ENCODE data around the gene MCL1.
A peak's percentile ranks its signal among the peaks of the same experiment; 100 is the strongest.
"Not testable (repeated sequence)": the region's sequence is repeated elsewhere in the genome, so short reads cannot be mapped to it uniquely, and the experiment has no call there.

Gene MCL1

GRCh38 chr1:150567341-150567716, 12.1 kb downstream of the MCL1 start:
- Histone ChIP-seq H3K9ac (ENCODE audit: low read length) (peak overlapping the region; percentile 43), H3K9me2 (replicated peaks; ENCODE audit: insufficient read depth, low read length) (no peaks in the 10 kb centered on the region), H3K9me3 (ENCODE audit: insufficient read depth, low read length) (no peaks in the 10 kb centered on the region), H2AFZ (ENCODE audit: low read depth, low read length, severe bottlenecking) (no peak overlapping the region), H3F3A (ENCODE audit: insufficient read depth) (peaks cover 85% of the 10 kb centered on the region), H3K4me3 (ENCODE audit: insufficient read depth, low read length, poor library complexity, severe bottlenecking) (peak overlapping the region; percentile 32), H3K27ac (ENCODE audit: low read depth, low read length) (peak overlapping the region; percentile 99), H3K4me2 (ENCODE audit: low read depth, low read length, poor library complexity, severe bottlenecking) (peak overlapping the region; percentile 97), H3K27me3 (ENCODE audit: low read length) (no peaks in the 10 kb centered on the region), H3K36me3 (ENCODE audit: low read length) (no peaks in the 10 kb centered on the region), H4K20me1 (ENCODE audit: low read depth, low read length) (no peaks in the 10 kb centered on the region), H3K79me2 (ENCODE audit: insufficient read depth, low read length) (peaks cover 19% of the 10 kb centered on the region; the same call in 1 of the 2 replicates)
- TF ChIP-seq, protein P1, sequence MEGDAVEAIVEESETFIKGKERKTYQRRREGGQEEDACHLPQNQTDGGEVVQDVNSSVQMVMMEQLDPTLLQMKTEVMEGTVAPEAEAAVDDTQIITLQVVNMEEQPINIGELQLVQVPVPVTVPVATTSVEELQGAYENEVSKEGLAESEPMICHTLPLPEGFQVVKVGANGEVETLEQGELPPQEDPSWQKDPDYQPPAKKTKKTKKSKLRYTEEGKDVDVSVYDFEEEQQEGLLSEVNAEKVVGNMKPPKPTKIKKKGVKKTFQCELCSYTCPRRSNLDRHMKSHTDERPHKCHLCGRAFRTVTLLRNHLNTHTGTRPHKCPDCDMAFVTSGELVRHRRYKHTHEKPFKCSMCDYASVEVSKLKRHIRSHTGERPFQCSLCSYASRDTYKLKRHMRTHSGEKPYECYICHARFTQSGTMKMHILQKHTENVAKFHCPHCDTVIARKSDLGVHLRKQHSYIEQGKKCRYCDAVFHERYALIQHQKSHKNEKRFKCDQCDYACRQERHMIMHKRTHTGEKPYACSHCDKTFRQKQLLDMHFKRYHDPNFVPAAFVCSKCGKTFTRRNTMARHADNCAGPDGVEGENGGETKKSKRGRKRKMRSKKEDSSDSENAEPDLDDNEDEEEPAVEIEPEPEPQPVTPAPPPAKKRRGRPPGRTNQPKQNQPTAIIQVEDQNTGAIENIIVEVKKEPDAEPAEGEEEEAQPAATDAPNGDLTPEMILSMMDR (IDR thresholded peaks at IDR 0.05; ENCODE audit: insufficient read depth, low read length, poor library complexity, severe bottlenecking) = no peak
- no peak for TF ChIP-seq EZH2phosphoT487 (conservative IDR thresholded peaks at IDR 0.05; ENCODE audit: low read length)

- no peak overlapping the region for H2AFZ ChIP-seq (ENCODE audit: low read depth, low read length, severe bottlenecking)
- no peak for TF ChIP-seq EZH2phosphoT487 (conservative IDR thresholded peaks at IDR 0.05; ENCODE audit: low read length)
- peak overlapping the region; percentile 43 for H3K9ac ChIP-seq (ENCODE audit: low read length)
- peaks cover 19% of the 10 kb centered on the region; the same call in 1 of the 2 replicates for H3K79me2 ChIP-seq (ENCODE audit: insufficient read depth, low read length)
- no peaks in the 10 kb centered on the region for H3K9me3 ChIP-seq (ENCODE audit: insufficient read depth, low read length)
- H3K27ac ChIP-seq (ENCODE audit: low read depth, low read length) = peak overlapping the region; percentile 99
- H3K9me2 ChIP-seq (replicated peaks; ENCODE audit: insufficient read depth, low read length) = no peaks in the 10 kb centered on the region
- no peaks in the 10 kb centered on the region for H3K36me3 ChIP-seq (ENCODE audit: low read length)
- H3K27me3 ChIP-seq (ENCODE audit: low read length) = no peaks in the 10 kb centered on the region
- H3F3A ChIP-seq (ENCODE audit: insufficient read depth) = peaks cover 89% of the 10 kb centered on the region
- H3K4me3 ChIP-seq (ENCODE audit: insufficient read depth, low read length, poor library complexity, severe bottlenecking) = peak overlapping the region; percentile 32
- H4K20me1 ChIP-seq (ENCODE audit: low read depth, low read length) = no peaks in the 10 kb centered on the region
- H3K4me2 ChIP-seq (ENCODE audit: low read depth, low read length, poor library complexity, severe bottlenecking) = peak overlapping the region; percentile 97
Observed at GRCh38 chr1:150566589-150567340, 12.6 kb downstream of the MCL1 start.

GRCh38 chr1:150565240-150565991, 14.0 kb downstream of the MCL1 start:
- Histone ChIP-seq H3K4me2 (ENCODE audit: low read depth, low read length, poor library complexity, severe bottlenecking) (peak overlapping the region; percentile 97), H3F3A (ENCODE audit: insufficient read depth) (peaks cover 92% of the 10 kb centered on the region), H3K9ac (ENCODE audit: low read length) (peak overlapping the region; percentile 70), H3K27ac (ENCODE audit: low read depth, low read length) (peak overlapping the region; percentile 99), H3K79me2 (ENCODE audit: insufficient read depth, low read length) (peaks cover 15% of the 10 kb centered on the region; the same call in 1 of the 2 replicates)
- H3K9me2 ChIP-seq (replicated peaks; ENCODE audit: insufficient read depth, low read length); H2AFZ ChIP-seq (ENCODE audit: low read depth, low read length, severe bottlenecking); H3K36me3 ChIP-seq (ENCODE audit: low read length); H3K9me3 ChIP-seq (ENCODE audit: insufficient read depth, low read length); H3K4me3 ChIP-seq (ENCODE audit: insufficient read depth, low read length, poor library complexity, severe bottlenecking); H3K27me3 ChIP-seq (ENCODE audit: low read length); H4K20me1 ChIP-seq (ENCODE audit: low read depth, low read length): not testable (repeated sequence)

DNA sequence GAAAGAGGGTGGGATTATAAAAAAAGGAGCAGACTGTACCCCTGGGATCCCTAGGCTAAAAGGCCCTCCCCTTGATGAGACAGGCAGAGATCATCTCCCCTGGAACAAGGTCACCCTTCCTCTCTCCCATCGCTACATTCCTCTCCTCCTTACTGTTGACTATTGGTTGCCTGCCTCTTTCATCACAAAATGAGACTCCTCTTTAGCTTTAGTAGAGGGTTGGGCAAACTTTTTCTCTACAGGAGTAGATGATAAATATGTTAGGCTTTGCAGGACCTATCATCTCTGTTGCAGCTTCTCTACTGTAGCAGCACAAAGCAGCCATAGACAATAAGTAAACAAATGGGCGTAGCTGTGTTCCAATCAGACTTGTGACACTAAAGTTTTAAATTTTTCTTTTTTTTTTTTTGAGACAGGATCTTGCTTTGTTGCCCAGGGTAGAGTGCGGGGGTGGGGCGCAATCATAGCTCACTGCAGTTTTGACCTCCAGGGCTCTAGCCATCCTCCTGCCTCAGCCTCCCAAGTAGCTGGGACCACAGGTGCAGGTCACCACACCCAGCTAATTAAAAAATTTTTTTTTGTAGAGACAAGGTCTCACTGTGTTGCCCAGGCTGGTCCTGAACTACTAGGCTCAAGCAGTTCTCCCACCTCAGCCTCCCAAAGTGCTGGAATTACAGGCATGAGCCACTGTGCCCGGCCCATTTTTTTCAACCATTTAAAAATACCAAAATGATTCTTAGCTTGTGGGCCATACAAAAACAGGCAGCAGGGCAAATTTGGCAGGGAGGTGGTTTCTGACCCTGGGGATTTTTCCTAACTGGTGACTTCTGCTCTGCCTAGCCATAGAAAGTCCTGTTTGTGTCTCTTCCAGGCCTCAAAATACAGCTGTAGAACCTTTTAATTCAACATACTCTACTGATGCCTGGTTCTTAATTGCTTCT, 15.1 kb downstream of the MCL1 start:
- Histone ChIP-seq H3K36me3 (ENCODE audit: low read length) (no peaks in the 10 kb centered on the region), H4K20me1 (ENCODE audit: low read depth, low read length) (no peaks in the 10 kb centered on the region), H3K79me2 (ENCODE audit: insufficient read depth, low read length) (peaks cover 15% of the 10 kb centered on the region; the same call in 1 of the 2 replicates), H2AFZ (ENCODE audit: low read depth, low read length, severe bottlenecking) (no peak overlapping the region), H3K27ac (ENCODE audit: low read depth, low read length) (peak overlapping the region; percentile 99), H3K4me3 (ENCODE audit: insufficient read depth, low read length, poor library complexity, severe bottlenecking) (peak overlapping the region; percentile 11), H3K9ac (ENCODE audit: low read length) (peak overlapping the region; percentile 70), H3K9me2 (replicated peaks; ENCODE audit: insufficient read depth, low read length) (no peaks in the 10 kb centered on the region), H3K9me3 (ENCODE audit: insufficient read depth, low read length) (no peaks in the 10 kb centered on the region), H3K27me3 (ENCODE audit: low read length) (no peaks in the 10 kb centered on the region), H3F3A (ENCODE audit: insufficient read depth) (peaks cover 84% of the 10 kb centered on the region), H3K4me2 (ENCODE audit: low read depth, low read length, poor library complexity, severe bottlenecking) (peak overlapping the region; percentile 97)
- TF ChIP-seq, protein P1 (IDR thresholded peaks at IDR 0.05; ENCODE audit: insufficient read depth, low read length, poor library complexity, severe bottlenecking) = no peak
- no peak for TF ChIP-seq EZH2phosphoT487 (conservative IDR thresholded peaks at IDR 0.05; ENCODE audit: low read length)

All from SU-DHL-6 (cell line).